SK-N-SH treated with all-trans-retinoic acid at 6 μM for 48 hours (cell line): Measurements from ENCODE around the gene SLC12A6.
"Not testable (repeated sequence)": the region's sequence is repeated elsewhere in the genome, so short reads cannot be mapped to it uniquely, and the experiment has no call there.

Experiments used
- ARNTL ChIP-seq: fragments of 450-650 bp; formaldehyde crosslinking; IDR thresholded peaks from 2 replicates; pipeline ENCODE4 v1.5.0; 2020; ENCODE audit warnings: low read depth, mild to moderate bottlenecking, moderate library complexity, borderline replicate concordance
- ZFP30 ChIP-seq: fragments of 450-650 bp; formaldehyde crosslinking; IDR thresholded peaks from 2 replicates; pipeline ENCODE4 v1.5.0; 2022; ENCODE audit warnings: mild to moderate bottlenecking, moderate library complexity
- ZNF70 ChIP-seq: fragments of 450-650 bp; formaldehyde crosslinking; IDR thresholded peaks from 2 replicates; pipeline ENCODE4 v1.5.0; 2020; ENCODE audit warnings: mild to moderate bottlenecking, moderate library complexity

- not testable (repeated sequence) for TF ChIP-seq ZFP30, ZNF70, ARNTL (CRISPR knock-in tag)
Observed at GRCh38 chr15:34381829-34382521, 44.4 kb upstream of the SLC12A6 start.
